ENCODE results near the gene PARD3. TPM values are rescaled to one million over a fixed set of nuclear protein-coding genes. Genes with fewer than 3 reads are reported as not detected.

PARD3 gene
- total RNA-seq, 3 donors from 2014 or later (not counting 1 experiment from before 2014, with no cell fraction given): 0.14 to 0.49 (median 0.38) TPM

DNA sequence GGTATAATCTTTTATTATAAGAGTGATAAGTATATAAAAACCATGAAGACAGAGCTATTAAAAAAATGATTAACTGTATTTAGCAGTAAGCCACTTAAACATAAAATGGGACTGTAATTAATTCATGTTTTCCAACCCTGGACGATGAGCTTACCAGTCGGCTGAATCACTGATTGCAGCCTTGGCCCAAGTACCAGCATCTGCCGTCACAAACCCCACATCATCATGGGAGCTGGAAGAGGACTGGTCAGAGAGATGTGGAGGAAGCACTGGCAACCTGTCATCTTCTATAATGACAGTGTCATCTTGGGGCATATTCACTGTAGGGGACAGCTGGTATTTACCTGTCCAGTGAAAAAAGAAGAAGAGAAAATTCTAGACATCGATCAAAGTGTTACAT is 473.6 kb downstream of the PARD3 start:
- ATAC-seq (no peak), DNase-seq (no peak)
- Mint-ChIP-seq H3K36me3 (no peaks in the 10 kb centered on the region), H3K27ac (peak overlapping the region in 1 of 2 donors; percentile 65), H3K4me3 (peak overlapping the region; percentile 61), H3K27me3 (ENCODE audit: low read depth in 2 of 2) (peaks cover 0 to 10% of the 10 kb centered on the region in 2 donors), H3K4me1 (peaks cover 18 to 19% of the 10 kb centered on the region in 2 donors), H3K9me3 (no peaks in the 10 kb centered on the region)
- H3K4me1 ChIP-seq (ENCODE audit: control insufficient read depth, insufficient read depth, low read length): no peaks in the 10 kb centered on the region
- no peaks in the 10 kb centered on the region for H3K27me3 ChIP-seq (ENCODE audit: control insufficient read depth, insufficient read depth, low read length)
- WGBS (ENCODE audit: insufficient coverage): 93% methylated on average over 3 of the region's 4 CpGs
- H3K36me3 ChIP-seq (ENCODE audit: control insufficient read depth, insufficient read depth, low read length): no peaks in the 10 kb centered on the region
- no peak overlapping the region for H3K27ac ChIP-seq (ENCODE audit: low read length)
- intact Hi-C loops (cut with micrococcal nuclease): no loop called here
- H3K9me3 ChIP-seq (ENCODE audit: control insufficient read depth, insufficient read depth, low read length): no peaks in the 10 kb centered on the region
- TF ChIP-seq, protein P1, sequence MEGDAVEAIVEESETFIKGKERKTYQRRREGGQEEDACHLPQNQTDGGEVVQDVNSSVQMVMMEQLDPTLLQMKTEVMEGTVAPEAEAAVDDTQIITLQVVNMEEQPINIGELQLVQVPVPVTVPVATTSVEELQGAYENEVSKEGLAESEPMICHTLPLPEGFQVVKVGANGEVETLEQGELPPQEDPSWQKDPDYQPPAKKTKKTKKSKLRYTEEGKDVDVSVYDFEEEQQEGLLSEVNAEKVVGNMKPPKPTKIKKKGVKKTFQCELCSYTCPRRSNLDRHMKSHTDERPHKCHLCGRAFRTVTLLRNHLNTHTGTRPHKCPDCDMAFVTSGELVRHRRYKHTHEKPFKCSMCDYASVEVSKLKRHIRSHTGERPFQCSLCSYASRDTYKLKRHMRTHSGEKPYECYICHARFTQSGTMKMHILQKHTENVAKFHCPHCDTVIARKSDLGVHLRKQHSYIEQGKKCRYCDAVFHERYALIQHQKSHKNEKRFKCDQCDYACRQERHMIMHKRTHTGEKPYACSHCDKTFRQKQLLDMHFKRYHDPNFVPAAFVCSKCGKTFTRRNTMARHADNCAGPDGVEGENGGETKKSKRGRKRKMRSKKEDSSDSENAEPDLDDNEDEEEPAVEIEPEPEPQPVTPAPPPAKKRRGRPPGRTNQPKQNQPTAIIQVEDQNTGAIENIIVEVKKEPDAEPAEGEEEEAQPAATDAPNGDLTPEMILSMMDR (IDR thresholded peaks at IDR 0.05): no peak
- H3K4me3 ChIP-seq (ENCODE audit: low read length): no peak overlapping the region

DNA sequence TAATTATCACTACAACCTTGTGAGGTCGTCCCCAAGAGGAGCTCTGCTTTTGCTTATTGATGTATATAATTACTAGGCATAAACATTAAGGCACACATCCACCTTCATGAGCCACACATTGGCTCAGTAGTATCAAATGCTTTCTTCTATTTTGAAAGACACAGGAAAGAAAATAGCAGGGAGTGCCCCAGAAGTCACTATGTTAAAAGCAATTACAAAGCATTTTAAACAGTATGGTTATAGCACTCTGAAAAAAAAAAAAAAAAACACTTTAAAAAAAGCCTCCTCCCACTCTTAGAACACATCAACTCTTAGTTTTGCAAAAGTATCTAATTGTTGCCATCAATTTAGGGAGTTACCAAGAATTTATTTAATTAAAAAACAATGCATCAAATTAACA is 474.2 kb downstream of the PARD3 start:
- no peaks in the 10 kb centered on the region for H3K9me3 Mint-ChIP-seq

DNA sequence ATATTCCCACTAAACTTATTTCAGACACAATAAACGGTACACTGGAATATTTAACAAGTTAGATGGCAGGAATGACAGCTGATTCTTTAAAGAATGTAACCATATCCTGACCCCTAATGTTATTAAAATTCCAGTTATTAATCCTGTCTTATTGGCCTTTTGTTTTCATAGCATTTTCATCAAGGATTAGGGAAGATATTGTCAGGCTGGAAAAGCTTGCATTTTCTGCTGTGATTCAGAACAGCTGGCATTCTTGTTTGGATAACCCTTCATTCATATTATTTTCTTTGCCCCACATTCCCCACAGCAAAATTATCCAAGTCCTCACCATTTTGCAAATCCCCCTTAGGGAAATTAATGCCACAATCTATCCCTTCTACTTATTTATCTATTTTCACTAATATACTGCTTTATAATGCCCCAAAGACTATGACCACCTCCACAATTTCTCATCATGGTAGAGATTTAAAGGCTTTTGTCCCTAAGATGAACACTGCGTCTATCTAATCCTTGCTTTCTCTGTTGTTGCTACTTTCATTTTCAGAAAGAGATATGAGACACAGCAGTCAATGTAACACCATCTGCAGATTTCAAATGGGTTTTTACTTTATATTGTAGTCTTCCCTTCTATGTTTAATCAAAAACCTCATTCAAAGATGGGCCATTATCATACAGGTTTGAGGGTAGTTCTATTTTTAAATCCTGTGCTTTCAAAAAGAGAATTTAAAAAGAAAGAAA is 475.1 kb downstream of the PARD3 start:
- H3K9me3 ChIP-seq (ENCODE audit: control insufficient read depth, insufficient read depth, low read length): no peaks in the 10 kb centered on the region
- H3K27ac ChIP-seq (ENCODE audit: low read length): no peak overlapping the region
- no peaks in the 10 kb centered on the region for H3K27me3 ChIP-seq (ENCODE audit: control insufficient read depth, insufficient read depth, low read length)
- DNase-seq: no peak
- Mint-ChIP-seq H3K9me3 (no peaks in the 10 kb centered on the region), H3K4me3 (peak overlapping the region; percentile 61), H3K27me3 (ENCODE audit: low read depth in 2 of 2) (no peaks in the 10 kb centered on the region), H3K36me3 (no peaks in the 10 kb centered on the region), H3K4me1 (peaks cover 18 to 19% of the 10 kb centered on the region in 2 donors), H3K27ac (peak overlapping the region; percentile 41 to 65)
- H3K4me1 ChIP-seq (ENCODE audit: control insufficient read depth, insufficient read depth, low read length): no peaks in the 10 kb centered on the region
- ATAC-seq: peak in 1 of 3 donors; percentile 60
- intact Hi-C loops (cut with micrococcal nuclease): no loop called here
- H3K4me3 ChIP-seq (ENCODE audit: low read length): no peak overlapping the region
- no peaks in the 10 kb centered on the region for H3K36me3 ChIP-seq (ENCODE audit: control insufficient read depth, insufficient read depth, low read length)
- WGBS (ENCODE audit: insufficient coverage): 50% methylated on average over 1 of the region's 2 CpGs
- TF ChIP-seq, protein P1 (IDR thresholded peaks at IDR 0.05): no peak

More for the DNA sequence above, 474.2 kb downstream of the PARD3 start:
- Mint-ChIP-seq H3K4me1 (peaks cover 18 to 19% of the 10 kb centered on the region in 2 donors), H3K27me3 (ENCODE audit: low read depth in 2 of 2) (peaks cover 0 to 5% of the 10 kb centered on the region in 2 donors), H3K27ac (peak overlapping the region; percentile 41 to 65), H3K36me3 (no peaks in the 10 kb centered on the region), H3K4me3 (peak overlapping the region; percentile 61)
- TF ChIP-seq, protein P1 (IDR thresholded peaks at IDR 0.05): no peak
- Histone ChIP-seq H3K36me3 (ENCODE audit: control insufficient read depth, insufficient read depth, low read length) (no peaks in the 10 kb centered on the region), H3K4me1 (ENCODE audit: control insufficient read depth, insufficient read depth, low read length) (no peaks in the 10 kb centered on the region), H3K27ac (ENCODE audit: low read length) (no peak overlapping the region), H3K9me3 (ENCODE audit: control insufficient read depth, insufficient read depth, low read length) (no peaks in the 10 kb centered on the region), H3K4me3 (ENCODE audit: low read length) (no peak overlapping the region), H3K27me3 (ENCODE audit: control insufficient read depth, insufficient read depth, low read length) (no peaks in the 10 kb centered on the region)
- ATAC-seq (peak in 2 of 3 donors; percentile 30 to 31), DNase-seq (no peak)
- intact Hi-C loops (cut with micrococcal nuclease): no loop called here
- no CpG with 5 or more reads among the region's 1 CpG for WGBS (ENCODE audit: insufficient coverage)
